HG03469 (cell line): Measurements from ENCODE around the gene PPP2R5C.
"Not testable (repeated sequence)": the region's sequence is repeated elsewhere in the genome, so short reads cannot be mapped to it uniquely, and the experiment has no call there.

Experiments used
- ATAC-seq: cut with Tn5 transposase; IDR thresholded peaks from one replicate; pipeline ENCODE4 v1.9.1; 2021; ENCODE audit warnings: mild to moderate bottlenecking, moderate library complexity, moderate number of reproducible peaks; ENCODE audit not compliant: unreplicated experiment

Gene PPP2R5C

DNA sequence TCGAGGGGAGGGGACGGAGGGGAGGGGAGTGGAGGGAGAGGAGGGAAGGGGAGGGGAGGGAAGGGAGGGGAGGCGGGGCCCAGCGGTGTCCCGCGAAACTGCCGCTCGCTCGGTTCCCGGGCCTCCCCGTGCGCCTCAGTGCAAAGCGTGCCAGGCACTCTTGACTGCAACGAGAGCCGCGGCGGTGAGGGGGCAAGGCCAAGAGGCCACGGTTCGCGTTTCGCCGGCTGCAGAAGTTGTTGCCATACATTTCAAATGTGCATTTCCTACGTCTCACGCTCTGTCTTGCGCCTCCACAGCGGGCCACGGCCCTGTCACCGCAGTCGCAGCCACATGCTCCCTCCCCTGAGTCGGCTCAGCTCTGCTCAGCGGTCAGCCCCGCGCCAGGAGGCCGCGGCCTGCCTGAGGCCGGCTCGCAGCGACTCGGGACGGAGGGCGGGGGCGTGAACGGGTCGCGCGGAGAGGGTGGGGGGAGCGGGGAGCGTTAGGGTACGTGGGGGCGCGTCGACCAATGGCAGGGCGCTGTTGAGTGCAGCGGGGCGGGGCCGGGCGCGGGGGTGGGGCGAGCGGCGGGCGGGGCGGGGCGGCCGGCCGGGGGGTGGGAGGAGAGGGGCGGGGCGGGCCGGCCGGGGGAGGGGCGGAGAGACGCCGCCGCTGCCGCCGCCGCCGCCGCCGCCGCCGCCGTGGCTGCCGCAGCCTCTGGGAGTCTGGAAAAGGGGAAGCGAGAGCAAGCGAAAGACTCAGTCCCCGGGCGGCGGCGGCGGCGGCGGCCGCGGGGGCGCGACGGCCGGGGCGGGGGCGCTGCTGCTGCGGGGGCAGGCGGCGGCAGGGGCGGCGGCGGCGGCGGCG, at the start of gene PPP2R5C:
PPP2R5C (plus strand) TSS at position 678 of the 849 bp plus-strand sequence. CDS start 185 bp downstream, outside the sequence.
- ATAC-seq: peak; percentile 40

GRCh38 chr14:101711857-101712233, 49.7 kb upstream of the PPP2R5C start:
- ATAC-seq: not testable (repeated sequence)

GRCh38 chr14:101712341-101712740, 49.2 kb upstream of the PPP2R5C start:
- not testable (repeated sequence) for ATAC-seq

DNA sequence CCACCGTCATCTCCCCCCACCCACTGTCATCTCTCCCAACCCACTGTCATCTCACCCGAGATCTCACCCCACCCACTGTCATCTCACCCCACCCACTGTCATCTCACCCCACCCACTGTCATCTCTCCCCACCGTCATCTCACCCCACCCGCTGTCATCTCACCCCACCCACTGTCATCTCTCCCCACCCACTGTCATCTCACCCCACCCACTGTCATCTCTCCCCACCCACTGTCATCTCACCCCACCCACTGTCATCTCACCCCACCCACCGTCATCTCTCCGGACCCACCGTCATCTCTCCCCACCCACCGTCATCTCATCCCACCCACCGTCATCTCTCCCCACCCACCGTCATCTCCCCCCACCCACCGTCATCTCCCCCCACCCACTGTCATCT, 48.4 kb upstream of the PPP2R5C start:
- ATAC-seq: not testable (repeated sequence)

DNA sequence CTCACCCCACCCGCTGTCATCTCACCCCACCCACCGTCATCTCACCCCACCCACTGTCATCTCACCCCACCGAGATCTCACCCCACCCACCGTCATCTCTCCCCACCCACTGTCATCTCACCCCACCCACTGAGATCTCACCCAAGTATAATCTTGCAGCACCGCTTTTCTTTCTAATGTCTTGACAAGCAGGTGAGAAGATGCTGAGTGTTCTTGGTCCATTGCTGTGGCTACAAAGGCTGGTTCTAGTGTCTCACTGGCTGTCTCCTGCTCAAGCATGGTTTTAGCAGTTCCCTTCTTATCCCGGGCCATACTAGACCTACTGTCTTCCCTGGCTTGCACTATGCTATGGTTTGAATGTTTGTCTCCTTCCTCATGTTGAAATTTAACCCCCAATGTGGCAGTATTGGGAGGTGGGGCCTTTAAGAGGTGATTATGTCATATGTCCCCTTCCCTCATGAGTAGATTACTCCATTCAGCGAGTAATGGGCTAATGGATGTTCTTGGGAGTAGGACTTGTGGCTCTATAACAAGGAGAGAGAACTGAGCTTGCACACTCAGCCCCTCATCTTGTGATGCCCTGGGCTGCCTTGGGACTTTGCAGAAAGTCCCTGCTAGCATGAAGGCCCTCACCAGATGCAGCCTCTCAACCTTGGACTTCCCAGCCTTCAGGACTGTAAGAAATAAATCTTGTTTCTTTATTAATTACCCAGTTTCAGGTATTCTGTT, 47.7 kb upstream of the PPP2R5C start:
- no peak for ATAC-seq

- ATAC-seq: no peak
Observed at GRCh38 chr14:101714394-101714793, 47.1 kb upstream of the PPP2R5C start.

- ATAC-seq: no peak
Observed at GRCh38 chr14:101715210-101716076, 46.1 kb upstream of the PPP2R5C start.

DNA sequence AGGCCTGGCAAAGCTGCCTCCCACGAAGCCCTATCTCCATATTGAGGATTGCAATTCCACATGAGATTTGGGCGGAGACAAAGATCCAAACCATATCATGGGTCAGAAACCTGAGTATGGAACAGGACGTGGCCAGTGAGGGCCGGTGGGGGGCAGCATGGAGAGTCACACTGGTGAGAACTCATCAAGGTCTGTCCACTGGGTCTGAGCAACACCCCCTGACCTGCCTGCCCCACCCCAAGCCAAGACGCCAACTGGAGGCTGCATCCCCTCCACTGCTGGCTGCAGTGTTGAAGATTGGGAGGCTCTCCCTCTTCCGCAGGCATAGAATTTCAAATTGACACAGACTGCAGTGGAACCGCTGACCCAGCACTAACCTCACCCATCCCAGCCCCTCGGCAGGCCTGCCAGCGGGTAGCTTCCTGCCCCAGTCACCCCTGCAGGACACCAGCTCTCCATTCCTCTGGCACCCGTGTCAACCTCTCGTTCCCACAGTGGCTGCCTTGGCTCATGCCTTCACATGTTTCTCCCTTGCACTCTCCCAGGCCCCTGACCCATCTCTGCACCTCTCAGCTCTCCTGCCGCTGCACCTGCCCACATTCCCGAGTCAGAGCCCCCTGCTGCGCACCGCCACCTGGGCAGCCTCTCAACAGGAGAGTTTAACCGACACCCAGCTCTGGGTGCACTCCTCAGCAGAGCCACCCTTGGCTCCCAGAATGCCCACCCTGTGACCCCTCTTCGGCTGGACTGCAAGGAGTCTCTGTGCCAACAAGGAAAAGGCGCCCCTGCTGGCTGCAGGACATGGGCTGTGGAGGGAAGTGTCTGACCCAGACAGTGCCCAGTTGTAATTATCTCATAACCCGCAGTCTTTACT, 45.2 kb upstream of the PPP2R5C start:
- no peak for ATAC-seq

GRCh38 chr14:101716956-101717662, 44.4 kb upstream of the PPP2R5C start:
- ATAC-seq: no peak

GRCh38 chr14:101717663-101718490, 43.6 kb upstream of the PPP2R5C start:
- no peak for ATAC-seq

DNA sequence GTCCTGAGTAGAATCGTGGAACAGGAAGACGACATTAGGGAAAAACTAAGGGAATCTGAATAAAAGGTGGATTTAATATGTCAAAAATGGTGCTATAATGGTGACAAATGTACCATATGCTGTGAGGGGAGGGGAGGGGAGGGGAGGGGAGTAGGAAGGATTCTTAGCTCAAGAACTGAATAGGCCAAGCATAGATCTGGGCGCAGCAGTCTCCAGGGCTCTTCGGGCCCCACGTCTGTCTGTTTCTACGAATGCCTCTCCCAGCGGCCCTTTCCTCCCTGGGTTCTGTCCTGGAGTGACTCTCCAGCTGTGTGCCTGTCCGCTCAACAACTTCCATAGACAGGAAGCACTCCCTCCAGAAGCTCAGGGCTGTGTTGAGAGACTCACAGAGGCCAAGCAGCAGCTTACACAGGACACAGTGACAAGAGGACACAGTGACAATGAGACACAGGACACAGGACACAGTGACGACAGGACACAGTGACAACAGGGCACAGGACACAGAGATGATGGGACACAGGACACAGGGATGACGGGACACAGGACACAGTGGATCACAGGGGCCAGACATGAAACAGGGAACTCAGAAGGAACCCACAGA, 42.4 kb upstream of the PPP2R5C start:
- no peak for ATAC-seq

DNA sequence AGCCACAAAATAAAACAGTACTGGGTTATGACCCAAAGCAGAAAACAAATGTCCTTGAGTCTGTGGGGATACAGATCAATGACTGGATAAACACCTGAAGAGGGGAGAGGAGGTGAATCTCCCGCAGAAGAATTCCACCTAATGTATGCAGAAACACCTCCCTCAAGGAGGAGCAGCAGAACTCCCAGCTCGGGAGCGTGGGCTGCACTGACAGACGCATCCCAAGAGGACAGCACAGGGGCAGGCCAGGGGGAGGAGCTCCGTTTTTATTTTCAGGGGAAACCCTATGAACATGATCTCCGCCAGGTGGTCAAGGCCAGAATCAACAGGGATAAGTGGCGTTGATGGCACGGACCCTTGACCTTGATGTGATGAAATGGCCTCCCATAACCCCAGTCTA, 41.8 kb upstream of the PPP2R5C start:
- ATAC-seq: no peak

DNA sequence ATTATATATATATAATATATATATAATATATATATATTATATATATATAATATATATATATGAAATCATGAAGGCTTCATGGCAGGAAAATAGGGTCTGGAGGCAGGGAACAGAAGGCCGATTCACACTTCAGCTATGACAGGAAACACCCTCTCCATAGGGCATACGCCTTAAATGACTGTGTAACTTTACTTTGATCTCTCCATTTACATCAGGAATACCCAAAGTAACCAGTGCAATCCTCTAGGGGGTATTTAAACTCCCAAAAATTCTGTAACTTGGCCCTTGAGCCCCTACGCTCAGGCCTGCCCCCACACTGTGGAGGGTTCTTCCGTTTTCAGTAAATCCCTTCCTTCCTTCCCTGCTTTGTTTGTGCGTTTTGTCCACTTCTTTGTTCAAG, 40.4 kb upstream of the PPP2R5C start:
- ATAC-seq: no peak

DNA sequence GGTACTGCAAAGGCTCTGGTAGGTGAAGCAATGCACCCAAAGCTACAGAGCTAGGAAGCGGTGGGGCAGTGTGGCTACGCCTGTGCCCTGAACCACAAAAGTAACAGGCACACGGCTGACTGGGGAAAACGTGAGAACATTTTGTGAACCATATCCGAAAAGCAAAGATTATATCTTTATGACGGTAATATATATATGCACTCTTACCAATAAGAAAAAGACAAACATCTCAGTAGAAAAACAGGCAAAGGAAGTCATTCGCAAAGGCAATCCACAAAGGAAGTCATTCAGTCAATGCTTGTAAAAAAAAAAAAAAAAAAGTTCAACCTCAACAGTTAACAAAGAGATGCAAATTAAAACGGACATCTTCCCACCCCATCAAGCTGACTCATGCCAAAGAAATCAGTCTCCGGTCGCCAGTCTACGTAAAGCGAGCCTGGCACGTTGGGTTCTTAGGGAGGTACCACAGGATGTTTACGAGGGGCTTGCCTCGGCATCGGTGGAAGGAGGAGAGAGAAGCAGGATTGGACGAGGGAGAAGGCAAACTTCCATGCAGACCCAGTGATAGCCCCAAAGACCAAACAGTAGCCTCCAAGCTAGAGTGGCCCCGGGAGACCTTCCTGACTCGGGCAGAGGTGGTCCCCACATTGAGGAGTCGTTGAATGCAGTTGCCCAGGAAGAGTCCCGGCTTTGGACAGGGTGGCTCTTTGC, 39.4 kb upstream of the PPP2R5C start:
- no peak for ATAC-seq

- ATAC-seq: no peak
Observed at GRCh38 chr14:101723061-101723595, 38.4 kb upstream of the PPP2R5C start.

GRCh38 chr14:101725652-101726051, 35.9 kb upstream of the PPP2R5C start:
- ATAC-seq: not testable (repeated sequence)

- no peak for ATAC-seq
Observed at GRCh38 chr14:101726295-101726953, 35.1 kb upstream of the PPP2R5C start.
